Uterus (tissue), 2 donors: ENCODE results near the gene SLC5A4.

ENCODE experiments used
- CTCF ChIP-seq, 4 experiments: fragments of 200-600 bp in 2 of 4; fragments of 450-650 bp in 2 of 4; sonication (generic) in 2 of 4; IDR thresholded peaks; one replicate each; pipeline ENCODE4 v1.5.1; 2016 to 2019; ENCODE audit warnings: antibody characterized with exemption in 4 of 4, mild to moderate bottlenecking in 2 of 4, moderate library complexity in 1 of 4
- POLR2A ChIP-seq, 2 donors: fragments of 450-650 bp; IDR thresholded peaks; one replicate each; pipeline ENCODE4 v1.6.1; 2016; ENCODE audit warnings: antibody characterized with exemption in 2 of 2, mild to moderate bottlenecking in 1 of 2, moderate library complexity in 1 of 2

- no peak for TF ChIP-seq CTCF (IDR thresholded peaks at IDR 0.05)
- no peak for TF ChIP-seq POLR2A (IDR thresholded peaks at IDR 0.05)
These were observed 32.2 kb downstream of the SLC5A4 start for GRCh38 chr22:32222991-32223390.
